ENCODE measurements around the gene VAPB.

Gene VAPB

DNA sequence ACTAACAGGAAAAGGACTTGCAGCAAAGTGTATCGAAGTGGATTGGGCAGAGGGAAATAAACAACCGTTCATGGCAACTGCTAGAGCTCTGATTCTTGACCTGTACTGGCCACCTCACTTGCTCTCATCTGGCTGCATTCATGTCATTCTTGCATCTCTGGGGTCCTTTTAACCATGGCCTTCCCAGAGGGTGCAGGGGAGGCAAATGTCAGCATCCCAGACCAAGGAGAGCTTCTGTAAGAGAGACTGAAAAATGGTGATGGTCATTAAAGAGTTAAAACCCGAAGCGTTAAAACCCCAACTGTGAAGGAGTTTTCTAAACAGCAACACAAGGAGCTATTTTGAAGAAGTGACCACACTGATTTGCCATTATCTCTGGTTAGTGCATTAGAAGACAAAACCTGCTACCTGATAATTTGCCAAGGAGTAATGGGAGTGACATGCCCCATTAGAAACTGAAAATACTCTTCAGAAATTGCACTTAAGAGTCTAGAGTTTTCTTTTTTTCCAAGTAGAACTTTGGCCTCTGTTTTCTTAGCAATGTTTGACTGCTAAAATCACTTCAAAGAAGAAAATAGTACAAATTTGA lies 63.7 kb downstream of the VAPB start:
- peaks cover 13% of the 10 kb centered on the region for H3K36me3 ChIP-seq
- H3K27ac ChIP-seq: no peak overlapping the region
- H3K9me3 ChIP-seq: no peaks in the 10 kb centered on the region
- TF ChIP-seq, protein P1, sequence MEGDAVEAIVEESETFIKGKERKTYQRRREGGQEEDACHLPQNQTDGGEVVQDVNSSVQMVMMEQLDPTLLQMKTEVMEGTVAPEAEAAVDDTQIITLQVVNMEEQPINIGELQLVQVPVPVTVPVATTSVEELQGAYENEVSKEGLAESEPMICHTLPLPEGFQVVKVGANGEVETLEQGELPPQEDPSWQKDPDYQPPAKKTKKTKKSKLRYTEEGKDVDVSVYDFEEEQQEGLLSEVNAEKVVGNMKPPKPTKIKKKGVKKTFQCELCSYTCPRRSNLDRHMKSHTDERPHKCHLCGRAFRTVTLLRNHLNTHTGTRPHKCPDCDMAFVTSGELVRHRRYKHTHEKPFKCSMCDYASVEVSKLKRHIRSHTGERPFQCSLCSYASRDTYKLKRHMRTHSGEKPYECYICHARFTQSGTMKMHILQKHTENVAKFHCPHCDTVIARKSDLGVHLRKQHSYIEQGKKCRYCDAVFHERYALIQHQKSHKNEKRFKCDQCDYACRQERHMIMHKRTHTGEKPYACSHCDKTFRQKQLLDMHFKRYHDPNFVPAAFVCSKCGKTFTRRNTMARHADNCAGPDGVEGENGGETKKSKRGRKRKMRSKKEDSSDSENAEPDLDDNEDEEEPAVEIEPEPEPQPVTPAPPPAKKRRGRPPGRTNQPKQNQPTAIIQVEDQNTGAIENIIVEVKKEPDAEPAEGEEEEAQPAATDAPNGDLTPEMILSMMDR (IDR thresholded peaks at IDR 0.05): no peak
- H3K4me1 ChIP-seq (ENCODE audit: control insufficient read depth in 1 of 2, insufficient read depth in 1 of 2, low read depth in 1 of 2, low read length in 1 of 2): no peaks in the 10 kb centered on the region
- H3K4me3 ChIP-seq (ENCODE audit: low read depth in 1 of 2, low read length in 1 of 2): no peak overlapping the region
- H3K27me3 ChIP-seq: no peaks in the 10 kb centered on the region

DNA sequence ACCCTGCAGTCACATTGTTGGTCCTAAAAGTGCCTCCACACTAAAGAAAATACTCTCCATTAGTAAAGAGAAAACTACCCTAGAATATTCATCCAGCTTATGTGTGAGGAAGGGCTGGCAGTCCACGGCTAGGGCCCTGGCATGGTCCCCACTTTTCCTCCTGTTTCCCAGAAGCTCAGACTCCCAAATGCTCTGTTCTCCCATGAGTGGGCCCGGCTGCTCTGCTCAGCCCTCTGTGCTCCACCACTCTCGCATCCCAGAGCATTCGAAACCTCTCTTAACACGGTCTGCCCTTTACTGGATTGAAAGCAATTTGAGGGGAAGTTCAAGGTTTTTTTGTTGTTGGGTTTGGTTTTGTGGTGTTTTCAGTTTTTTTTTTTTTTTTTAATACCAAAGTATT lies 64.4 kb downstream of the VAPB start:
- Histone ChIP-seq H3K4me3 (ENCODE audit: low read depth in 1 of 2, low read length in 1 of 2) (no peak overlapping the region), H3K36me3 (peaks cover 7% of the 10 kb centered on the region), H3K9me3 (no peaks in the 10 kb centered on the region), H3K27ac (no peak overlapping the region), H3K4me1 (ENCODE audit: control insufficient read depth in 1 of 2, insufficient read depth in 1 of 2, low read depth in 1 of 2, low read length in 1 of 2) (no peaks in the 10 kb centered on the region), H3K27me3 (no peaks in the 10 kb centered on the region)
- TF ChIP-seq, protein P1 (IDR thresholded peaks at IDR 0.05): no peak

DNA sequence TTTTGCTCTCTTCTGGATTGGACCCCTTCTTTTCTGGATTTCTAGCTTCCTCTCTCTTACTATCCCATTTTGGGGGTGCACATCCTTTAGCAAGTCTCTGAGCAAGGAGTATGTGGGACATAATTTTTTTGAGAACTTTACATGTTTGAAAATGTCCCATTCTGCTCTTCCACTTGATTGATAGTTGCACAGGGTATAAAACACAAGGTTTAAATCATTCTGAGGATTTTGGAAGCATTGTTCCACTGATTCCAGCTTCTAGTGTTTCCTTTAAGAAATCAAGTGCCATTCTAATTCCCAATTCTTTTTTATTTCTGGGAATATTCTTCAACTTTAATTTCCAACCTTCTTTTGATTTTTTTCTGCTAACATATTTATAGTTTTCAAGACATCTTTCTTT lies 65.4 kb downstream of the VAPB start:
- no peaks in the 10 kb centered on the region for H3K9me3 ChIP-seq
- H3K36me3 ChIP-seq: no peaks in the 10 kb centered on the region
- no peak overlapping the region for H3K4me3 ChIP-seq (ENCODE audit: low read depth in 1 of 2, low read length in 1 of 2)
- TF ChIP-seq, protein P1 (IDR thresholded peaks at IDR 0.05): no peak
- no peaks in the 10 kb centered on the region for H3K4me1 ChIP-seq (ENCODE audit: control insufficient read depth in 1 of 2, insufficient read depth in 1 of 2, low read depth in 1 of 2, low read length in 1 of 2)
- no peak overlapping the region for H3K27ac ChIP-seq
- no peaks in the 10 kb centered on the region for H3K27me3 ChIP-seq

DNA sequence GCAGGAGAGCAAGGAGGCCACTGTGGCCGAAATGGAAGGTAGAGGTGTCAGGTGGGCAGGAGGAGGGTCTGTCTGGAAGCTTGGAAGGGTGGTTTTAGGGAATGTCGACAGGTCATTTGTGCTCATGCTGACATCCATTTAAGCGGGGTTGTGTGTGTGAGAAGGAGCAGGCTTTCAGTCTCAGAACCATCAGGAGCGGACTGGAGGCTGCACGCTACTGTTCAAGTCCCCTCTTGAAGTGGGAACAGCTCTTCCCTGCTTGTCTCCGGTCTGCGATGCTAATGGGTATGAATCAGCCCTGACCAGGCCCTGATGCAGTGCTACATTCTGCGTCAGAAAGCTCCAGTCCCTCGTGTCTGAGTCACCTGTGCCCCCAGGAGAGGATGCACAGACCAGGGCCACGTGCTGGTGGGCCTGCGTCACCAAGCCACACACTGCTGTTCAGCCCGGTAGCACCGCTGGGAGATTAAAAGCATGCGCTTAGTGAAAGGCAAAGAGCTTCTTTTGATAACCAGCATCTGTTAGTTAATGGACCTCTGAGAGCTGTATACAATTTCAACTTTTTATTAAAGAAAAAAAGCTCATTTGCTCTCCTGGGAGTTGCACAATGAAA lies 68.2 kb downstream of the VAPB start:
- no peaks in the 10 kb centered on the region for H3K9me3 ChIP-seq
- H3K4me1 ChIP-seq (ENCODE audit: control insufficient read depth in 1 of 2, insufficient read depth in 1 of 2, low read depth in 1 of 2, low read length in 1 of 2): no peaks in the 10 kb centered on the region
- TF ChIP-seq, protein P1 (IDR thresholded peaks at IDR 0.05): no peak
- H3K4me3 ChIP-seq (ENCODE audit: low read depth in 1 of 2, low read length in 1 of 2): no peak overlapping the region
- no peaks in the 10 kb centered on the region for H3K27me3 ChIP-seq
- no peak overlapping the region for H3K27ac ChIP-seq
- no peaks in the 10 kb centered on the region for H3K36me3 ChIP-seq

DNA sequence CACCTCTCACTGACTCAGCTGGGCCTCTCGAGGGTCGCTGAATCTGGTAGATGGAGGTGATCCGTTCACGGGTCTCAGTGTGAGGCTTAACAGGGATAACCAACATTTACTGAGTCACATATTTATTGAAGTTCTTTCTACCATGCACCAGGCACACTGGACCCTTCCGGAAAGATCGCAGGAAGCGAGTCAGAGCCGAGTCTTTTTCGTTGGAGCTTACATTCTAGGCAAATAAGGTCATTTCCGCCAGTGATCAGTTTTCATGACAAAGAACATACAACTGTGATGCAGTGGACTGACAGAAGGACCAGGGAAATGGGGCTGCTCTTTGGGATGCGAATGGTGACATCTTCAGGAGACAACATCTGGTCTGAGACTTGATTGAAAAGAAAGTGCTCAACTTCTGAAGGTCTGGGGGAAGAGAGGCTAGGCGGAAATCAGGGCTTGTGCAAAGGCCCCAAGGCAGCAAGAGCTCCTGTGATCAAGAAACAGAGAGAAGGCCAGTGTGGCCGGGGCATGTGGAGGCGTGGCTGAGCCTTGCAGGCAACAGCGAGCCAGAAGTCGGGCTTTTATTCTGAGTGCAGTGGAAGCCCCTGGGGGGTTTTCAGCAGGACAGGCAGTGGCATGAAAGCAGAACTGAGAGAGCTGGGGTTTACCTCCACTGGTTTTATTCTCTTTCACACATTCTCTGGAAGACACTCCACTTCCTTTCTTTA lies 69.5 kb downstream of the VAPB start:
- Histone ChIP-seq H3K36me3 (no peaks in the 10 kb centered on the region), H3K9me3 (no peaks in the 10 kb centered on the region), H3K27me3 (no peaks in the 10 kb centered on the region), H3K27ac (no peak overlapping the region), H3K4me1 (ENCODE audit: control insufficient read depth in 1 of 2, insufficient read depth in 1 of 2, low read depth in 1 of 2, low read length in 1 of 2) (no peaks in the 10 kb centered on the region), H3K4me3 (ENCODE audit: low read depth in 1 of 2, low read length in 1 of 2) (no peak overlapping the region)
- TF ChIP-seq, protein P1 (IDR thresholded peaks at IDR 0.05): no peak

All from neutrophil (primary cell).